ENCODE data around the gene SPATA6L.

SPATA6L gene

DNA sequence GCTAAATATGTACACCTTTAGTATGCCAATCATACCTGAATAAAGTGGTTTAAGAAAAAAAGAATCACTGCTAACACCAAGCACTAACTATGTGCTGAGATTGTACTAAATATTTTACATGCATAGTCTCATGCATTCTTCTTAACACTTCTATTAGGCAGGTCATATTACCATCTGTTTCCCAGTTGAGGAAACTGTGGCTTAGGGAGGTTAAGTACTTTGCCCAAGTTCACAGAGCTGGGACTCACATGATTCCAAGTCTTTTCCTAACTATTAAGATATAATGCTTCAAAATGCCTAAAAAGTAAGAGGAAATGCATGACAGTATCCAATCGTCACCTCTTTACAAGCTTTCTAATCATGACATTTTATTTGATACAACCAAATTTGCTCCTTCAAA, 73.4 kb downstream of the SPATA6L start:
- H3K4me3 ChIP-seq (ENCODE audit: low read length in 2 of 2), result no peak overlapping the region
- WGBS, 2 donors (ENCODE audit: extremely low coverage in 2 of 2, insufficient read length in 2 of 2, insufficient replicate concordance in 1 of 2), result no CpG with 5 or more reads among the region's 1 CpG
- DNase-seq (ENCODE audit: low spot score), result no peak
- no peak overlapping the region for H2BK5ac ChIP-seq (ENCODE audit: low read length)
- H3K79me1 ChIP-seq (ENCODE audit: low read depth, low read length), result no peaks in the 10 kb centered on the region
- H3K36me3 ChIP-seq (replicated peaks in 1 of 2; ENCODE audit: control insufficient read depth in 2 of 2, insufficient read depth in 2 of 2, low read length in 2 of 2), result no peaks in the 10 kb centered on the region
- no peak overlapping the region for H3K4me2 ChIP-seq (ENCODE audit: insufficient read depth, low read length, poor library complexity, severe bottlenecking)
- no peak overlapping the region for H2AFZ ChIP-seq (ENCODE audit: low read length)
- H2AK5ac ChIP-seq (ENCODE audit: low read depth, low read length), result no peak overlapping the region
- H3K23ac ChIP-seq (ENCODE audit: low read depth, low read length, poor library complexity), result no peak overlapping the region
- H3K4ac ChIP-seq (ENCODE audit: low read length), result no peak overlapping the region
- H3K18ac ChIP-seq (ENCODE audit: low read length), result no peak overlapping the region
- no peaks in the 10 kb centered on the region for H3K27me3 ChIP-seq (ENCODE audit: control insufficient read depth in 3 of 3, insufficient read depth in 3 of 3, low read depth in 1 of 3, low read length in 3 of 3)
- peaks cover 0 to 6% of the 10 kb centered on the region in 2 donors for H3K4me1 ChIP-seq (ENCODE audit: control insufficient read depth in 2 of 2, insufficient read depth in 1 of 2, low read depth in 1 of 2, low read length in 2 of 2)
- H4K91ac ChIP-seq (ENCODE audit: low read depth, low read length, poor library complexity), result no peak overlapping the region
- H3K9ac ChIP-seq (ENCODE audit: low read depth, low read length, poor library complexity), result no peak overlapping the region
- H2BK120ac ChIP-seq (ENCODE audit: low read depth, low read length), result no peak overlapping the region
- no peak overlapping the region for H3K14ac ChIP-seq (ENCODE audit: low read length)
- H3K9me3 ChIP-seq (replicated peaks in 1 of 2; ENCODE audit: control insufficient read depth in 2 of 2, insufficient read depth in 1 of 2, low read depth in 1 of 2, low read length in 2 of 2), result no peaks in the 10 kb centered on the region
- H3K27ac ChIP-seq (replicated peaks; ENCODE audit: low read length), result no peak overlapping the region
- no peak overlapping the region for H2BK15ac ChIP-seq (ENCODE audit: low read length)
- H4K8ac ChIP-seq (ENCODE audit: low read depth, low read length), result no peak overlapping the region
- no peak overlapping the region for H2BK12ac ChIP-seq (ENCODE audit: low read length)

DNA sequence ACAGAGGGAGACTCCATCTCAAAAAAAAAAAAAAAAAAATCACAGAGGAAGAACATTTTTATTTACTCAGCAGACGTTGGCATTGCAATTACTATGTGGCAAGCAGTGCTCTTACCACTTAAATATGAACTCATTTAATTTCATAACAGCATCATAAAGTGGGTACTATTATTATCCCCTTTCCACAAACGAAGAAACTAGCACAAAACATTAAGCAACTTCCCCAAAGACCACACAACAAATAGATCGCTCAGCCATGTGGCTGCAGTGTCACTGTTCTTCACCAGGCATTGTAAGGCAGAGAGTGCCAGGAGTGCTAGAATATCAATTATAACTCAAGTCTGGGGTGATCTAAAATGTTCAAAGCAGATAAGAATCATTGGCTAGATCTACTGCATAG, 74.0 kb downstream of the SPATA6L start:
- H3K79me1 ChIP-seq (ENCODE audit: low read depth, low read length), result no peaks in the 10 kb centered on the region
- no peak overlapping the region for H2BK5ac ChIP-seq (ENCODE audit: low read length)
- no peak overlapping the region for H3K4me2 ChIP-seq (ENCODE audit: insufficient read depth, low read length, poor library complexity, severe bottlenecking)
- H3K36me3 ChIP-seq (replicated peaks in 1 of 2; ENCODE audit: control insufficient read depth in 2 of 2, insufficient read depth in 2 of 2, low read length in 2 of 2), result no peaks in the 10 kb centered on the region
- no peak overlapping the region for H3K14ac ChIP-seq (ENCODE audit: low read length)
- WGBS, 2 donors (ENCODE audit: extremely low coverage in 2 of 2, insufficient read length in 2 of 2, insufficient replicate concordance in 1 of 2), result no CpG with 5 or more reads among the region's 3 CpGs
- no peak overlapping the region for H2BK120ac ChIP-seq (ENCODE audit: low read depth, low read length)
- no peak overlapping the region for H4K91ac ChIP-seq (ENCODE audit: low read depth, low read length, poor library complexity)
- H4K8ac ChIP-seq (ENCODE audit: low read depth, low read length), result no peak overlapping the region
- no peak overlapping the region for H3K9ac ChIP-seq (ENCODE audit: low read depth, low read length, poor library complexity)
- no peak for DNase-seq (ENCODE audit: low spot score)
- H3K4me1 ChIP-seq (ENCODE audit: control insufficient read depth in 2 of 2, insufficient read depth in 1 of 2, low read depth in 1 of 2, low read length in 2 of 2), result peaks cover 0 to 6% of the 10 kb centered on the region in 2 donors
- no peak overlapping the region for H3K4me3 ChIP-seq (ENCODE audit: low read length in 2 of 2)
- no peak overlapping the region for H3K4ac ChIP-seq (ENCODE audit: low read length)
- no peak overlapping the region for H2BK12ac ChIP-seq (ENCODE audit: low read length)
- no peak overlapping the region for H3K18ac ChIP-seq (ENCODE audit: low read length)
- no peak overlapping the region for H3K23ac ChIP-seq (ENCODE audit: low read depth, low read length, poor library complexity)
- H2BK15ac ChIP-seq (ENCODE audit: low read length), result no peak overlapping the region
- no peaks in the 10 kb centered on the region for H3K27me3 ChIP-seq (ENCODE audit: control insufficient read depth in 3 of 3, insufficient read depth in 3 of 3, low read depth in 1 of 3, low read length in 3 of 3)
- H2AK5ac ChIP-seq (ENCODE audit: low read depth, low read length), result no peak overlapping the region
- H3K27ac ChIP-seq (replicated peaks; ENCODE audit: low read length), result no peak overlapping the region
- no peak overlapping the region for H2AFZ ChIP-seq (ENCODE audit: low read length)
- no peaks in the 10 kb centered on the region for H3K9me3 ChIP-seq (replicated peaks in 1 of 2; ENCODE audit: control insufficient read depth in 2 of 2, insufficient read depth in 1 of 2, low read depth in 1 of 2, low read length in 2 of 2)

DNA sequence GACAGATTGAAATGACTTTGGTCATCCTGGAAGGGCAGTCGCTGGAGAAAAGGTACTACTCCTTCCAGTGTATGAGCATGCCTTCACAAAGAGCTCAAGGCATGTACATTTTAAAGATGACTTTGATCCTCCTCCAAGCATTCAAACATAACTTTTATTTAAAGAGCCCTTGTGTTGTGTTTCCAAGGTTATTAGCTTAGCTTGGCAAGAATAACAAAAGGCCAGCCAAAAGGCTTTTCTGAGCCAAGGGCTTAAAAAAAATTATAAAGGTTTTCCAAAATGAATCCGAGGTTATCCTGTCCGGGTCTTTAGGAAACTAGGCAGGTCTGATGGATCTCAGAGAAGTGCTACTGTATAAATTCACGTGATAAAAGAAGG, 75.2 kb downstream of the SPATA6L start:
- no CpG with 5 or more reads among the region's 4 CpGs for WGBS, 2 donors (ENCODE audit: extremely low coverage in 2 of 2, insufficient read length in 2 of 2, insufficient replicate concordance in 1 of 2)
- Histone ChIP-seq H2BK12ac (ENCODE audit: low read length) (no peak overlapping the region), H3K27ac (replicated peaks; ENCODE audit: low read length) (no peak overlapping the region), H3K18ac (ENCODE audit: low read length) (no peak overlapping the region), H3K14ac (ENCODE audit: low read length) (no peak overlapping the region), H3K79me1 (ENCODE audit: low read depth, low read length) (no peaks in the 10 kb centered on the region), H2BK120ac (ENCODE audit: low read depth, low read length) (no peak overlapping the region), H2AK5ac (ENCODE audit: low read depth, low read length) (no peak overlapping the region), H3K27me3 (ENCODE audit: control insufficient read depth in 3 of 3, insufficient read depth in 3 of 3, low read depth in 1 of 3, low read length in 3 of 3) (no peaks in the 10 kb centered on the region), H3K4me3 (ENCODE audit: low read length in 2 of 2) (no peak overlapping the region), H3K4ac (ENCODE audit: low read length) (no peak overlapping the region), H4K8ac (ENCODE audit: low read depth, low read length) (no peak overlapping the region), H2BK15ac (ENCODE audit: low read length) (no peak overlapping the region), H3K4me2 (ENCODE audit: insufficient read depth, low read length, poor library complexity, severe bottlenecking) (no peak overlapping the region), H2AFZ (ENCODE audit: low read length) (no peak overlapping the region), H4K91ac (ENCODE audit: low read depth, low read length, poor library complexity) (no peak overlapping the region), H3K9me3 (replicated peaks in 1 of 2; ENCODE audit: control insufficient read depth in 2 of 2, insufficient read depth in 1 of 2, low read depth in 1 of 2, low read length in 2 of 2) (no peaks in the 10 kb centered on the region), H3K36me3 (replicated peaks in 1 of 2; ENCODE audit: control insufficient read depth in 2 of 2, insufficient read depth in 2 of 2, low read length in 2 of 2) (no peaks in the 10 kb centered on the region), H3K9ac (ENCODE audit: low read depth, low read length, poor library complexity) (no peak overlapping the region), H3K23ac (ENCODE audit: low read depth, low read length, poor library complexity) (no peak overlapping the region), H3K4me1 (ENCODE audit: control insufficient read depth in 2 of 2, insufficient read depth in 1 of 2, low read depth in 1 of 2, low read length in 2 of 2) (peaks cover 0 to 4% of the 10 kb centered on the region in 2 donors), H2BK5ac (ENCODE audit: low read length) (no peak overlapping the region)
- no peak for DNase-seq (ENCODE audit: low spot score)

DNA sequence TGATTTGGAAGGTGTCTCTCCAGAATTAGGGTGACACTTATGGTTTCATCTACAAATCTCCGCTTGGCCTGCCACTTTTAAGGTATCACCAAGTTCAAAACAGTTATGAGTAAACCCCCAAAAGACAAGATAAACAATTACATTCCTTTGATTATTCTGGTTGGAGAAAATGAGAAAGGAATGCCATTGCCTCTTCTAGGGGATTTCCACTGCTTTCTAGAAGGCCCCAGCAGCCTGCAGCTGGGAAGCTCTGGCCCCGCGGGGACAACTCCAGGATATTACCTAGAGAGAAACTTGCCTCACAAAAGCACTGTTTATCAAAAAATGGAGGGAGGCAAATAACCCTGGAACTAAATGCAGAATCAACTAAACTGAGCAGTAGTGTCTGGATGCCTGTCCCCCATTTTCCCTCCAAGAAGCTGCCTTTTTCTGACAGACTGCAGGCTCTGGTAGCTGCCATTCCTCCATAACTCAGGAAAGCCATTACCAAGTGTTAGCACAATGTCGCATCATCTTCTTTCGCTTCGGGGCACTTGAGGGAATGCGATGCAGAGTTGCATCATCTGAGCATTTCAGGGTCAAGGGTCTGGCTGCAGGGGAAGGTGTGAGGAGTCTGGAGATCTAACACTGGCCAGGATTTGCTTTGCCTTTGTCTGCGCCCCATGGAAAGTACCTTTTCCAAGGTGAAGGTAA, 75.7 kb downstream of the SPATA6L start:
- no peak overlapping the region for H3K18ac ChIP-seq (ENCODE audit: low read length)
- H2BK12ac ChIP-seq (ENCODE audit: low read length), result no peak overlapping the region
- H2BK5ac ChIP-seq (ENCODE audit: low read length), result no peak overlapping the region
- H2BK120ac ChIP-seq (ENCODE audit: low read depth, low read length), result no peak overlapping the region
- no peak overlapping the region for H3K27ac ChIP-seq (replicated peaks; ENCODE audit: low read length)
- H3K9me3 ChIP-seq (replicated peaks in 1 of 2; ENCODE audit: control insufficient read depth in 2 of 2, insufficient read depth in 1 of 2, low read depth in 1 of 2, low read length in 2 of 2), result no peaks in the 10 kb centered on the region
- no peak overlapping the region for H3K4me3 ChIP-seq (ENCODE audit: low read length in 2 of 2)
- H3K4me2 ChIP-seq (ENCODE audit: insufficient read depth, low read length, poor library complexity, severe bottlenecking), result no peak overlapping the region
- H3K9ac ChIP-seq (ENCODE audit: low read depth, low read length, poor library complexity), result no peak overlapping the region
- H3K27me3 ChIP-seq (ENCODE audit: control insufficient read depth in 3 of 3, insufficient read depth in 3 of 3, low read depth in 1 of 3, low read length in 3 of 3), result no peaks in the 10 kb centered on the region
- no peak overlapping the region for H2BK15ac ChIP-seq (ENCODE audit: low read length)
- H3K36me3 ChIP-seq (replicated peaks in 1 of 2; ENCODE audit: control insufficient read depth in 2 of 2, insufficient read depth in 2 of 2, low read length in 2 of 2), result no peaks in the 10 kb centered on the region
- WGBS, 2 donors (ENCODE audit: extremely low coverage in 2 of 2, insufficient read length in 2 of 2, insufficient replicate concordance in 1 of 2), result no CpG with 5 or more reads among the region's 8 CpGs
- H4K8ac ChIP-seq (ENCODE audit: low read depth, low read length), result no peak overlapping the region
- no peak overlapping the region for H3K4ac ChIP-seq (ENCODE audit: low read length)
- H2AK5ac ChIP-seq (ENCODE audit: low read depth, low read length), result no peak overlapping the region
- no peak overlapping the region for H3K14ac ChIP-seq (ENCODE audit: low read length)
- H4K91ac ChIP-seq (ENCODE audit: low read depth, low read length, poor library complexity), result no peak overlapping the region
- H3K4me1 ChIP-seq (ENCODE audit: control insufficient read depth in 2 of 2, insufficient read depth in 1 of 2, low read depth in 1 of 2, low read length in 2 of 2), result no peaks in the 10 kb centered on the region
- H3K23ac ChIP-seq (ENCODE audit: low read depth, low read length, poor library complexity), result no peak overlapping the region
- no peak overlapping the region for H2AFZ ChIP-seq (ENCODE audit: low read length)
- H3K79me1 ChIP-seq (ENCODE audit: low read depth, low read length), result no peaks in the 10 kb centered on the region
- no peak for DNase-seq (ENCODE audit: low spot score)
